VCaP (cell line): ENCODE data around the gene RNASET2.
"Not testable (repeated sequence)": the region's sequence is repeated elsewhere in the genome, so short reads cannot be mapped to it uniquely, and the experiment has no call there.

Source experiments
- H3K27ac ChIP-seq: fragments of 450-650 bp; 2 replicates; pipeline ENCODE4 v1.5.1; 2017
- TF ChIP-seq, protein P1 (sequence below): fragments of 450-650 bp; conservative IDR thresholded peaks from 2 replicates; pipeline ENCODE4 v1.5.1; 2017; ENCODE audit warnings: mild to moderate bottlenecking, moderate library complexity

Gene RNASET2

GRCh38 chr6:166950892-166951669, 5.3 kb downstream of the RNASET2 start:
- not testable (repeated sequence) for H3K27ac ChIP-seq
- TF ChIP-seq, protein P1, sequence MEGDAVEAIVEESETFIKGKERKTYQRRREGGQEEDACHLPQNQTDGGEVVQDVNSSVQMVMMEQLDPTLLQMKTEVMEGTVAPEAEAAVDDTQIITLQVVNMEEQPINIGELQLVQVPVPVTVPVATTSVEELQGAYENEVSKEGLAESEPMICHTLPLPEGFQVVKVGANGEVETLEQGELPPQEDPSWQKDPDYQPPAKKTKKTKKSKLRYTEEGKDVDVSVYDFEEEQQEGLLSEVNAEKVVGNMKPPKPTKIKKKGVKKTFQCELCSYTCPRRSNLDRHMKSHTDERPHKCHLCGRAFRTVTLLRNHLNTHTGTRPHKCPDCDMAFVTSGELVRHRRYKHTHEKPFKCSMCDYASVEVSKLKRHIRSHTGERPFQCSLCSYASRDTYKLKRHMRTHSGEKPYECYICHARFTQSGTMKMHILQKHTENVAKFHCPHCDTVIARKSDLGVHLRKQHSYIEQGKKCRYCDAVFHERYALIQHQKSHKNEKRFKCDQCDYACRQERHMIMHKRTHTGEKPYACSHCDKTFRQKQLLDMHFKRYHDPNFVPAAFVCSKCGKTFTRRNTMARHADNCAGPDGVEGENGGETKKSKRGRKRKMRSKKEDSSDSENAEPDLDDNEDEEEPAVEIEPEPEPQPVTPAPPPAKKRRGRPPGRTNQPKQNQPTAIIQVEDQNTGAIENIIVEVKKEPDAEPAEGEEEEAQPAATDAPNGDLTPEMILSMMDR = peak; percentile 88

DNA sequence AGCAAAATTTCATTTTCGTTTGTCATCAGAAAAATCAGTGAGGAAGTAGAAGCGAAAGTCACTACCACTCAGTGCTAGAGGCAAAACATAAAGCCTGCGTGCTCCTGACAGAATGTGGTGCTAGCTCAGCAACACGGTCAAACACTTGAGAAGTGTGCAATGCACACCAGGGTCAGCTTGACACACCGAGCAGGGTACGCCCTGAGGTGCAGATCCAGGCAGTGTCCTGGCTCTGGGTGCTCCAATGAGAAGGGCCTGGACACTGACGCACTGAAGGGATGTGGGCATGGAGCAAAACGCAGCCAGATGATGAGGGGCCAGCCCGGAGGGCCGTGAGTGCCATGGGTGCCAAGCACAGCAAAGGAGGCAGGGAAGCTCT, 5.9 kb downstream of the RNASET2 start:
- H3K27ac ChIP-seq = no peak overlapping the region
- TF ChIP-seq, protein P1 = no peak

DNA sequence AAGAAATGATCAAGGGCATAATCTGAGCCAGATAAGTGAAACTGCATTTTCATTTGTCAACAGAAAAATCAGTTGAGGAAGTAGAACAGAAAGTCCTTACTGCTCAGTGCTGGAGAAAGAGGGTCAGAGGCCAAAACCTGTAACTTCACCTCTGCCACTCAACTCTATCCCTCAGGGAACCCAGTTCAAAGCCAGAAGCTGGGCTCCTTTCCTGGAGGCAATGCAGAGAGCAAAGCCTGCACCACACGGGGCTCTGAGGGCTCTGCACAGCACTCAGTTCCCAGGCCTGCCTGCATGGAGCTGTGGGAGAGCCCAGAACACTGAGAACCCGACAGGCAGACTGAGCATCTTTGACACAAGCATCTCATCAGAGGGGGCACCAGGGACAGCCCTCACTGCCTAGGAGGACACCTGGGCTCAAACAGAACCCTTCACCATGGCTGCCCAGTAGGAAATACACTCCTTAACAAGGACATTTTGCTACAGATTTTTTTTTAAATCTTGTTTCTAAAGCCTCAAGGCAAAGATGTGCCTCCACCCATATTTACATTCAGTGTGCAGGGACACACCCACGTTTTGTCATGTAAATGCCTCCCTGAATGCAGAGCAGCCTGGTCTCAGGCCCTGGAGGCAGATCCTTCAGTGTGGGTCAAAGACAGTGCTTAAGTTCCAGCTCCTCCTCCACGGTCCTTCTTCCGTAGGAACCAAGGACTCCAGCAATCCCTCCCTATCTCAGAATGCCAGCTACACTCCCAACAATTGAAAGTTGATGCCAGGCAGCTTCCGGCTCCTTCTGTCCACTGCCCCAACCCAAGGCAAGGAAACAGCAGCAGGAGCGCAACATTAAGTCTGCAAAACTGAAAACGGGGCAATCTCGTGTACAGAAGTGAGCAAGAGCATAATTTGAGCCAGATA, 6.6 kb downstream of the RNASET2 start:
- TF ChIP-seq, protein P1 = no peak
- no peak overlapping the region for H3K27ac ChIP-seq

- H3K27ac ChIP-seq = not testable (repeated sequence)
These were observed 7.6 kb downstream of the RNASET2 start for GRCh38 chr6:166948724-166949123.

DNA sequence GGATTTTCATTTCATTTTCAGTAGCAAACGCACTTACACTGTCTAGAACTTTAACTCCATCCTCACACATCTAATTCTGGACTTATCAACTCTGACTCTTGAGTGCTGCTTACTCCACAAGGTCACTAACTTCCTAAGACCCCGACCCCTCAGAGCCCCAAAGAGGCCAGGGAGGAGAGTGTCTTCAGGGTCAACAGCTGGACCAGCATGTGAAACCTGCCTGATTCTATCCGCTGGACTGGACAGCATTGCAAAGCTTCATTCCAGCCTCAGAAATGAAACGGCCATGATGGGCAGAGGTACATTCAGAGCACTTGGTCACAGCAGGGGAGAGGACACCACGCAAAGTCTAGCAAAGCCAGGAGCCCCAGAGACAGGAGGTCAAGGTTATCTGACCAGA, 9.1 kb downstream of the RNASET2 start:
- TF ChIP-seq, protein P1 = no peak
- no peak overlapping the region for H3K27ac ChIP-seq

DNA sequence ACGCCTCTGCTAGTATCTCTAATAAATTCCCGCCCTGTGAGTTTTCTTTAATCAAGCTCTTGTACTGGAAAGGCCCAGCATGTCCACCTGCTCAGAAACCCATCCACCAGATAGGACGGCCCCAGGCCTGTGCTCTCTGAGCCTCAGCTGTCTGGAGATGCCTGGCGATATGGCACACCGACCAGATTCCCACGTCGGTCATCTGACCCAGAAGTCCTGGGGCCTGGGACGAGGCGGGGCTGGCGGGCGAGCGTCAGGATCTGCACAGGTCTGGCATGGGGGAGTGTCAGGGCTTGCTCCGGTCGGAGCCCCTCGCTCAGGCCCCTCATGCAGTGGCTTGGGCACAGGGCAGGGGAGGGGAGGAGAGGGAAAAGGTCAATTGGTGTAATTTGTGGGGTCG, 10.2 kb downstream of the RNASET2 start:
- no peak overlapping the region for H3K27ac ChIP-seq
- TF ChIP-seq, protein P1 = no peak

- TF ChIP-seq, protein P1 = no peak
- H3K27ac ChIP-seq = no peak overlapping the region
These were observed 11.6 kb downstream of the RNASET2 start for GRCh38 chr6:166944666-166945256.
